HG02798 (cell line): ENCODE results near the gene UQCR11.

Experiments
- ATAC-seq: cut with Tn5 transposase; IDR thresholded peaks from one replicate; pipeline ENCODE4 v1.9.1; 2021; ENCODE audit warnings: mild to moderate bottlenecking; ENCODE audit not compliant: unreplicated experiment, poor library complexity

The UQCR11 gene

DNA sequence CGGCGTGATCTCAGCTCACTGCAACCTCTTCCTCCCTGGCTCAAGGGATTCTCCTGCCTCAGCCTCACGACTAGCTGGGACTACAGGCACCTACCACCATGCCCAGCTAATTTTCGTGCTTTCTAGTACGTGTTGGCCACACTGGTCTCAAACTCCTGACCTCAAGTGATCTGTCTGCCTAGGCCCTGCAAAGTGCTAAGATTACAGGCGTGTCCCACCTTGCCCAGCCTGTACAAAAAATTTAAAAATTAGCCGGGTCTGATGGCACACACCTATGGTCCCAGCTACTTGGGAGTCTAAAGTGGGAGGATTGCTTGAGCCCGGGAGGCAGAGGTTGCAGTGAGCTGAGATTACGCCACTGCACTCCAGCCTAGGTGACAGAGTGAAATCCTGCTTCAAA, 32.5 kb downstream of the UQCR11 start:
- ATAC-seq: no peak

DNA sequence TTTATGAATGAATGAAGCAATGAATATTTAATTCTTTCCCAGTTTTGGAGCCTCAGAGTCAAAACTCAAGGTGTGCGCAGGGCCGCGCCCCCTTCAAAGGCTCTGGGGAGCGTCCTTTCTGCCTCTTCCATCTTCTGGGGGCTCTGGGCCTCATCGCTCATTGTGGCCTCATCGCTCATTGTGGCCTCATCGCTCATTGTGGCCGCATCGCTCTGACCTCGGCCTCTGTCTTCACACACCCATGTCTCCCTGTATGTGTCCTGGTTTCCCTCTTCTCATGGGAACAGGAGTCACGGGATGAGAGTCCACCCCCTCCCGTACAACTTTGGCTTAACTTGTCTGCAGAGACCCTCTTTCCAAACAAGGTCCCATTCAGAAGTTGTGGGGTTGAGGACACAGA, 33.9 kb downstream of the UQCR11 start:
- no peak for ATAC-seq

DNA sequence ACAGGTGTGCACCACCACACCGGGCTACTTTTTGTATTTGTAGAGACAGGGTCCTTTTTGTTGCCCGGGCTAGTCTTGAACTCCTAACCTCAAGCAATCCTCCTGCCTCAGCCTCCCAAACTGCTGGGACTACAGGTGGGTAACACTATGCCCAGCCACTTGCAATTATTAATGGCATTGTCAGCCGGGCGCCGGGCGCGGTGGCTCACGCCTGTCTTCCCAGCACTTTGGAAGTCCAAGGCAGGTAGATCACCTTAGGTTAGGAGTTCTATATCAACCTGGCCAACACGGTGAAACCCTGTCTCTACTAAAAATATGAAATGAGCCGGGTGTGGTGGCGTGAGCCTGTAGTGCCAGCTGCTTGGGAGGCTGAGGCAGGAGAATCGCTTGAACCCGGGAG, 34.4 kb downstream of the UQCR11 start:
- ATAC-seq: no peak

DNA sequence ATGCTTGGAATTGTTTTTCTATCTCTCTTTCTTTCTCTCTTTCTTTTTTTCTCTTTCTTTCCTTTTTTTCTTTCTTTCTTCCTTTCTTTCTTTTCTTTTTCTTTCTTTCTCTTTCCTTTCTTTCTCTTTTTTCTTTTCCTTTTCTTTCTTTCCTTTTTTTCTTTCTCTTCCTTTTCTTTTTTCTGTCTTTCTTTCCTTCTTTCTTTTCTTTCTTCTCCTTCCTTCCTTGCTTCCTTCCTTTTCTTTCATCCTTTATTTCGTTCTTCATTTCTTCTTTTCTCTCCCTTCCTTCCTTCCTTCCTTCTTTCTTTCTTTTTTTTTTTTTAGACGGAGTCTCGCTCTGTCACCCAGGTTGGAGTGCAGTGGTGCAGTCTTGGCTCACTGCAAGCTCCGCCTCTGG, 35.3 kb downstream of the UQCR11 start:
- ATAC-seq: no peak

DNA sequence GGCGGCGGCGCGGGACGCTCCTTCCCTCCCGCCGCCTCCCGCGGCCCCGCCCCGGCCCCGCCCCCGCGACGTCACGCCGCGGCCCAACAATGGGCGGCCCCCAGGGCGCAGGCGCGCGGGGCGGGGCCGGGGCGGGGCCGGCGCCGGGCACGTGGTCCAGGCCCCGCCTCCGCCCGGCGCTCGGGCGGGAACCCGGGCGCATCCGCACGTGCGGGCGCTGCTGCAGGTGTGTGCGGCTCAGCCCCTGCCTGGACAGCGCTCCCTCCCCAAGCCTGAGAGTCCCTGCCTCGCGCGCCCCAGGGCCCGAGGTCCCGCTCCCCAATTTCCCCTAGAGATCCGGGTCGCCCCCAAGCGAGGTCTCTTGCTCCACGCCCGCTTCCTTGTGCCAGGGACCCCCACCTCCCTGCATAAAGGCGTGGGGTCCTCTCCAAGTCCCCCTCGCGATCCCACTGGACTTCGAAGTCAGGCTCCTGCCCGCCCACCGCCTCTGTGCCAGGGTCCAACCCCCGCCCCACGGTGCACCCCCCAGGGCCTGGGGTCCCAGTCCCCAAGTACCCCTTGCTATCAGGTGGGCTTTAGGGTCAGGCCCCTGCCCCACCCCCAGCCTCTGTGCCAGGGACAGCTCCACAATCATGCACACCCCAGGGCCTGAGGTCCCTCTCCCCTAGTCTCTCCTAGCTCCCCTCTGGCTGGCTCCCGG, 36.8 kb downstream of the UQCR11 start, which contains the start of gene MEX3D:
TSS of gene MEX3D (minus strand) at position 6 of the 700 bp plus-strand sequence. CDS start 267 bp downstream, outside the sequence.
- peak; percentile 84 for ATAC-seq

DNA sequence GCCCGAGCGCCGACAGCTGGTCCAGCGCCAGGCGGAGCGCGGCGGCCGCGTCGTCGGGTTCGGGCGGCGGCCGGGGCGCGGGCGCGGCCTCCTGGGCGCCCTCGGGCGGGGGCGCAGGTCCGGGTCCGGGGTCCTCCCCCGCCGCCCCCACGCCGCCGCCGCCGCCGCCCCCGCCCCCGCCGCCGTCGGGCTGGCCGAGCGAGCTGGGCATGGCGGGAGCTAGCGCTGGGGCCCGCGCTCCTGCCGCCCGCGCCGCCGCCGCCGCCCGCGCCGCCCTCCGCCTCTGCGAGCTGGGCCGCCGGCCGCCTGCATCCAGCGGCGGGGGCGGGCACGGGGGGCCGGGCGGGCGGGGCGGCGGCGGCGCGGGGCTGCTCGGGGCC, 37.4 kb downstream of the UQCR11 start:
- ATAC-seq: no peak

DNA sequence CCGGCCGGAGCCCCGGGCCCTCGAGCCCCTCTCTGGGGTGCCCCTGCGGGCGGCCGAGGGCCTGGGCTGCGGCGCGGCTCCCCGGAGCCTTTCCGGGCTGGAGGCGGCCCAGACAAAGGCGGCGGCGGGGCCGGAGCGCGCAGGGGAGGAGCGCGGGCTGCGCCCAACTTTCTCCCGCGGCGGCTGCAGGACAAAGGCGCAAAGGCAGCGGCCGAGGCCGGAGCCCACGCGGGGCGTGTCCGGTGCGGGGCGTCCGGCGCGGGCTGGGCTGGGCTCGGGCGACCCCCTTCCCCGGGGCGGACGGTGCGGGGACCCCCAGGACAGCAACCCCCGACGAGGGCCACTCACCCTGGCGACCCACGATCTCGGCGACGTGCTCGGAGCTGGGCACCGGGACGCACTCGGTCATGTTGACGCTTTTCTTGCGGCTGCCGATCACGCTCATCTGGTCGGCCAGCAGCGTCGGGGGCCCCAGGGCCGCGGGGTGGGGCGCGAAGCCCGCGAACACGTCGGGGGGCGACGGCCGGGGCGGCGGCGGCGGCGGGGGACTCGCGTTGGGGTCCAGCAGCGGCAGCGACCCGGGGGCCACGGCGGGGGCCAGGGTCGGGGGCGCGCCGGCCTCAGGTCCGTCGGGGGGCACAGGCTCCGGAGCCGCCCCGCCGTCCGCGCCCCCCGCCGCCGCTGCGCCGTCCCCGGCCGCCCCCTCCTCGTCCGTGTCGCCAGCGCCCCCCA, 38.0 kb downstream of the UQCR11 start:
- ATAC-seq: no peak

DNA sequence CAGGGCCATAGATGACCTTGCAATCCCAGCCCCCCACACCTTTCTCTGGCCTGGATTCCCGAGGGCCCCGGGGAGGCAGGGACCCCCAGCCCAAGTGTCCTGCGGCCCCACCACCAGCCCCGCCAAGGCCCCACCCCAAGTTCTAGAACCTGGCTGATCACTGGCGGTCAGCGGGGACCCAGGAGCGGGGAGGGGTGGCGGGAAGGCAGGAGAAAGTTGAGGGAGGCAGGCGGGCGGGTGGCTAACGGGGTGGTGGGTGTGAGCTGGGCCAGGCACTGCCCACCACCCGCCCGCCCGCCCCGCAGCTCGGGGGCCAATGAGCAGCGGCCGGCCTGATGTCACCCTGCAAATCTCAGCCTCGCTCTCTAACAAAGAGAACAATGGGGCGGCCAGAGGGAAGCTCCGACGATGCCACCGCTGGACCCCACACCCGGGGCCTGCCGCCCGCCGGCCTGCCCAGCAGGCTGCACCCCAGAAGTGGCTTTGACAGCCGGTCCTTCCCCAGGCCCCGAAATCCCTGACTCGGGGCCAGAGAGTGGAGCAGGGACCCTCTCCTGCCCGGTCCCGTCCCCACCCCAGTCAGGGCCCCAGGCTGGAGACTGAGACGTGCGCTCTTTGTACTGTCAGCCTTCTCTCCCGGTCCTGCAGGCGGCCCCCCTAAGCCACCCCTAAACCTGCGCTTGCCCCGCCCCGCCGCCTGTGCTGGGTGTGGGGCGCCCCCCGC, 38.7 kb downstream of the UQCR11 start:
- ATAC-seq: no peak

DNA sequence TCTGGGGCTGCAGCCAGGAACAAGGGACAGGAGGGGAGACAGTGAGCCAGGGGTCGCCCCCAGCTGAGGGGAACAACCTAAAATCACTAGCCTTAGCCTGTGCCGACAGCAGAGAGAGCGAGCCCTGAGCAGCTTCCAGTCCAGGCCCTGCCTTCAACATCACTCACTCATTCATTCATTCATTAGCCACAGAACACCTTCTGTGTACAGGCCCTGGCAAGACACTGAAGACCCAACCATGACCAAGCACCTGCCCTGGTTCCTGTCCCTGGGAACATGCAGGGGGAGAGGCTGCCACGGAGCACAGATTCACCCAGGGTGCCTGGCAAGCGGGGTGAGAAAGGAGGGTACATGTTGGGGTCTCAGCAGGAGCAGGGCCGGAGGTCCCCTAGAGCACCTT, 42.0 kb downstream of the UQCR11 start:
- no peak for ATAC-seq

DNA sequence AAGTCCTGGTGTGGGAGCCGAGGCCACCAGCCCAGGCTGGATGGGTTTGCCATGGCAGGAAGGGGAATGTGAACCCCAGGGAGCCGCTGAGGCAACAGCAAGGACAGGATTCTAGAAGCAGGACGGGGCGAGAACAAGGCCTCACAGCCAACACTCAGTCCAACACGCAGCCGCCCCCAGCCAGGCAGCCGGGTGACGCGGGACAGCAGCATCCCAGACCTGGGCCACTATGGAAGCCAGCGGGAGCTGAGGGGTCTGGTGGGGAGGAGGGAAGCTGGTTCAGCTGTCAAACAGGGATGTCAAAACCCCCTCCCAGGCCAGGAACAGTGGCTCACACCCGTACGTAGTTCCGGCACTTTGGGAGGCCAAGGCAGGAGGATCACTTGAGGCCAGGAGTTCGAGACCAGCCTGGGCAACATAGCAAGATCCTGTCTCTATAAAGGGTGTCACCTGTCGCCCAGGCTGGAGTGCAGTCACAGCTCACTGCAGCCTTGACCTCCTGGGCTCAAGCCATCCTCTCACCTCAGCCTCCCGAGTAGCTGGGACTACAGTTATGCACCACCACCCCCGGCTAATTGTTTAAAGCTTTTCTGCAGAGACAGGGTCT, 43.9 kb downstream of the UQCR11 start:
- no peak for ATAC-seq

DNA sequence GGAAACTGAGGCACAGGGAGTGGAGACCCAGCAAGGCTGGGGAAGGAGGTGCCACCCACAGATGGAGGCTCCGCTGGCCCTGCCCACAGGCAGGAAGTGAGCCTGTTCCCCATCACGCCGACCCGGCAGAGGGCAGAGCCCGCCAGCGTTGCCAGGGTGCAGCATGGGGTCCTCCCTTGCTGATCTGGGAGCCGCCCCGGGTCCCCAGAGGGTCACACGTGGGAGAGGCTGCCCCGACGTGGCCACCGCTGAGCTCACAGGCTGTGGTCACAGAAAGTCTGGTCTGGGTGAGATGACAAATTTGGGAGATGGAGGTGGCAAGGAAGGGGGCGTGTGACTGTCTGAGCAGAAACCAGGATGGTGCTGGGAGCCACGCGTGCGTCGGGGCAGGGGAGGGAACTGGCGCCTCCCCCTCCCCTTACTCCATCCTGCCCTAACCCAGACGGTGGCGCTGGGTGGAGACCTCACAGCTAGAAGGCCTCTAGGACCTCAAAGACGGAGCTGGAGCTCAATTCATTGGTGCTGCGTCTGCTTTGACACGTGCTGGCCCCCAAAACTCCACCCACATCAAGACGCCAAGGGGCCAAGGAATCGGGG, 44.9 kb downstream of the UQCR11 start:
- no peak for ATAC-seq

DNA sequence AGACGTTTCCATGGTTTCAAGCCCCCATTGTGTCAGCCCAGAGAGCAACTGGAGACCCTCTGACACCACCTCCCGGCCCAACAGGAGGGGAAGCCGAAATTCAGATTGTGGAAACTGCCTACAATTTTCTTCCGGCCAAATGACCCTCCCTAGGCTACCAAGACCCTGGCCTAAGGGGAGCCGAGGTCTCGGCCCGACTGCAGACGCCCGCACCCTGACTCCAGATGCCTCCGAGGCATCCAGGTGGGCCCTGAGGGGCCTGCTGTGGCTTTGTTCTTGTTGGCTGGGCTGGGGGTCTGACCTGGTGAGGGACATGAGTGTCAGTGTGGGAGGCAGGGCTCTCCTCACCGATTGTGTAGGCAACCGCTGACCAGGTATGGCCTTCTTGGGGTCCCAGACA, 46.7 kb downstream of the UQCR11 start:
- no peak for ATAC-seq

DNA sequence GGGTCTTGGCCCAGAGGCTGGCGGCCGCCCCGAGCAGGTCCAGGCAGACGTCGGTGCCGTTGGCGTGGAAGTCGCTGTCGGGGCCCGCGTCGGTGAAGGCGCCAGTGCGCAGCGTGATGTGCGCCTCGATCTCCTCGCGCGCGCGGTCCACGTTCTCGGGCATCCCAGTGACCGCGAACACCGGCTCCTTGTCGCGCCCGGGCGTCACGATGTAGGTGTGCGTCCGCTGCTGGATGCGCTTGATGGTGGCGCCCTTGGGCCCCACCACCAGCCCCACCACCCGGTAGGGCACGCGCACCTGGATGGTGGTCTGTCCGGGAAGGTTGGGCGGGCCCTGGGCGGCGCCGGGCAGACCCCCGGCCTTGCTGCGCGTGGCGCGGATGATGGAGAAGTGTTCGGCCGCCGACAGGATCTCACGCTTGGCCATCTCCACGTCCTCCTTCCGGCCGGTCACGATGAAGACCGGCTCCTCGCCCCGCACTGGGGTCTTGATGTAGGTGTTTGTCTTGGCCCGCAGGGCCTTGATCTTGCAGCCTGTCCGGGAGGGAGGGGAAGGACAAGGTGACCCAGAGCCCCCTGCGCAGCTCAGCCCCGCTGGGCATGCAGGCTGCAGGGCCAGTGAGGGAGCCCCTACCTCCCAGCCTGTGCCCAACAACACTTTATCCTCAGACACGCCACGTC, 48.7 kb downstream of the UQCR11 start:
- ATAC-seq: no peak

DNA sequence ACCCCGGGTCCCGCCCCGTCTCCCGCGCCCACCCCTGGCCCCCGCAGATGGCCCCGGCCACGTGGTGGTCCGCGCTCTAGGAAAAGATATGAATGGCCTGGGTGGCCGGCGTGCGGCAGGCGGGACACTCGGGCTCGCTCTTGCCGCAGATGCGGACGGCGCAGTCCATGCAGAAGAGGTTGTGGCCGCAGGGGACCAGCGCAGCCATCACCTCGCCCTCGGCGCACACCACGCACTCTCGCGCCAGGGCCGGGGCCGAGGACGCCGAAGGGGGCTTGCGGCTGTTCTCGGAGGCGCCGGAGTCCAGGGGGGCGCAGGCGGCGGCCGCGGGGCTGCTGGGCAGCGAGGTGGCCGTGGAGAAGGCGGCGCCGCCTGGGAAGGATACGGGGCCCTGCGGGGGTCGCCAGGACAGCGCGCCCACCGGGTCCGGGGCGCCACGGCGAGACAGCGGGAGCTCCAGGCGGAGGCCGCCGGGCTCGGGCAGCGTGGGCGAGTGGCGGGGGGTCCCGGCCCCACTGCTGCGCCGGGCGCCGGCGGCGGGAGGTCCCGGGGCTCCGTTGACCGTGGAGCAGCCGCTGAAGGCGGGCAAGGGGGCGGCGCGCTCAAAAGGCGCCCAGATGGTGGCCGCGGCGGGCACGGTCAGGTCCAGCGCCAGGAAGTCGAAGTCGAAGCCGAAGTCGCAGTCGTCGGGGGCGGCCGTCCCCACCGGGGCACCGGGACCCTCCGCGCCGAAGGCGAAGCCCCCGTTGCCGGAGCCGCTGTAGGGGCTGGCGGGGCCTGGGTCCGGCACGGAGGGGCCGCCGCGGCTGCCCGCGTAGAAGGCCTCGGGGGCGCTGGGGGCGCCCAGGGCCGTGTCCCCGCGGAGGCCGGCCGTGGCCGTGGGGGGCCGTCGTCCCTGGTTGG, 49.5 kb downstream of the UQCR11 start:
- ATAC-seq: no peak

DNA sequence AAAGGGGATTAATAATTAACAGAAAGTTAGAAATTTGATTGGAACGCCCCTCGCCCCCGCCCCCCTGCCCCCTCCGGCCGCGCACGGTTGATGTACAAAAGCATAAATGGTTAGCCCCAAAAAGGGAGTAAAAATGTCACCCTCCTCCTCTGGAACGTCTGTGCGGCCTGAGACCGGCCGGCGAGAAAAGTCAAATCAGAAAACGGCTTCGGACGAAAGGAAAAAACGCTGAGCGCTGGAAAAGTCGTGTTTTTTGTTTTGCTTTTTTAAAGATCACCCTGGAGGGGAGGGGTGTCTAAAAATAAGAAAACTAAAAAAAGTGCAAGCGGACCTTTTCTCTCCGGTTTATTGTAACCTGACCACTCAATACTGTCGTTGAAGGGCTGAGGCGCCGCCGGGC, 50.3 kb downstream of the UQCR11 start:
- no peak for ATAC-seq

DNA sequence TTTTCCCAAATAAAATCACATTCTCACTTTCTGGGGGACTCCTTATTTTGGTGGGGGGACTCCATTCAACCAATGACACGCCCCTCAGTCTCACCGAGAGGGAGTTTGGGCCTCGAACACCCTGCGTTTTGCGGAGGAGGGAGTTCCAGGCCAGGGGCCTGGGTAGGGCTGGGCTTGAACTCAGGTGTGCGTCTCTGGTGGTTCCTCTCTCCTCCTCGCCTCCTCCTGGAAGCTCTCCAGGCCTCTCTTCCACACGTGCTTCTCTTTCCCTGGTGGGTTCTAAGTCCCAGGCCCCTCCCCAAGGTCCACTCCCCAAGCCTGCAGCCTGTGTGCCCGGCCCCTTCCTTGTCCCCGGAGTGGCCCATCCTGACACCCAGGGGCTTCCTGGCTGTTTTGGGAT, 51.8 kb downstream of the UQCR11 start:
- no peak for ATAC-seq

DNA sequence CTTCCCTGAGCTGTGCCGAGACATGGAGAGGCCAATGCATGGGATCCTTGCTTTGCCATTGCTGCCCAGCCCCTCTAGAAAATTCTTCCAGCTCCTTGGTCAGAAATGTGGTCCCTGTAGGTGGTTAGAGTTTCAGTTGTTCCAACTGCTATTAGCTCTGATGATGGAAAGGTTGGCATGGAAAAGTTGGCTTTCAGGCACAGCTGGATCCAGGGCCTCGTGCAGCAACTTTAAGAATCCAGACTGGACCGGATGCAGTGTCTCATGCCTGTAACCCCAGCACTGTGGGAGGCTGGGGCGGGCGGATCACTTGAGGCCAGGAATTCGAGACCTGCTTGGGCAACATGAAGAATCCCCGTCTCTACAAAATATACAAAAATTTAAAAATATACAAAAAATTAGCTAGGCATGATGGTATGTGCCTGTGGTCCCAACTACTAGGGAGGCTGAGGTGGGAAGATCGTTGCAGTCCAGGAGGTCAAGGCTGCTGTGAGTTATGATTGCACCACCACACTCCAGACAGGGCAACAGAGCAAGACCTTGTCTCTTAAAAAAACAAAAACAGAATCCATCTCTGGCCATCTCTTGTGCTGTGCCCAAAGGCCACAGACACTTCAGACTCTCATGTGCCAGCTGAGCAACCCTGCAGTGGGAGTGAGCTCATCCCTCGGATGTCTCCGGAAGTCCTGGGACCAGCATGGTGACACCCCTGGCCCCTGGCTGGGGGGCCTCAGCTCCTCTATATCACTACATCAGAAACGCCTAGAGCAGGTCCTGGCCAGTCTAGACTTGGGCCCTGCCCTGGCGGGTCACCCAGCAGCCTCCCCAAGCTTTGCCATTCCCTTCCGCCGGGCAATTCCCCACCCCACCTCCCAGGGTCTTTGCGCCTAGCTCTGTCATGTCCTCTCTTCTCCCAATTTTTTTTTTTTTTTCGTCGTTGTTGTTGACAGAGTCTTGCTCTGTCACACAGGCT, 53.9 kb downstream of the UQCR11 start:
- ATAC-seq: no peak
